Measurements from ENCODE around the gene EID2. TPM values are rescaled to one million over a fixed set of nuclear protein-coding genes. Genes with fewer than 3 reads are reported as not detected.

EID2 gene
- total RNA-seq, 1 experiment from 2014 or later = 25.2 TPM

DNA sequence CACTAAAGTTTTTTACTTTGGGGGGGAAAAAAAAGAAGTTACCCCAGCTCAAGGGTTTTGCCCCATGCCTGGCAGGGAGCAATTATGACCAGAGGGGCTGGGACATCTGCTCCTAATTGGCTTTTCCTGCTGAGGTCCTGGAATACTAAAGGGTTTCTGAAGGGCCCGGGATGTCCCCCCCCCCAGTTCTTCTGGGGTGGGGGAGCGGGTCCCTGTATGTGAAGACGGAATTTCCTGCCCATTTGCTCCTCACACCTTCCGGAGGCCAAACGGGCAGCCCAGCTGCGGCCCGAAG, 42.3 kb downstream of the EID2 start:
- intact Hi-C loops (cut with micrococcal nuclease; ENCODE audit: unreplicated experiment) = no loop called here
- Histone ChIP-seq H3K36me3 (ENCODE audit: insufficient read depth, low read length, poor library complexity, severe bottlenecking) (no peaks in the 10 kb centered on the region), H3K27ac (ENCODE audit: low read depth, low read length, poor library complexity, severe bottlenecking) (no peak overlapping the region), H3K4me3 (ENCODE audit: low read depth, low read length, poor library complexity, severe bottlenecking) (peak overlapping the region; percentile 26), H3K9me3 (ENCODE audit: low read depth, low read length, poor library complexity, severe bottlenecking) (no peaks in the 10 kb centered on the region), H3K4me1 (ENCODE audit: insufficient read depth, low read length, poor library complexity, severe bottlenecking) (peaks cover 13% of the 10 kb centered on the region), H3K27me3 (replicated peaks; ENCODE audit: insufficient read depth, low read depth, low read length, poor library complexity) (peaks cover 20% of the 10 kb centered on the region)
- TF ChIP-seq EZH2 (IDR thresholded peaks at IDR 0.05; ENCODE audit: borderline replicate concordance, low read depth, low read length, poor library complexity, severe bottlenecking) = no peak
- TF ChIP-seq CTCF (conservative IDR thresholded peaks at IDR 0.05; ENCODE audit: low read depth, low read length) = no peak
- no peak for DNase-seq (ENCODE audit: low spot score)
- ChIA-PET POLR2A (ENCODE audit: low non-redundant PET) (no interaction called here), CTCF (interaction anchor here (0.6 to 1.0 kb wide), 2 partner anchors 30 to 44 kb away, joined by 3 read pairs; no protein-coding TSS in a partner anchor)
- BruUV-seq (replicated peaks) = no TSS peak

GRCh38 chr19:39496063-39496462, 43.9 kb downstream of the EID2 start:
- Histone ChIP-seq H3K36me3 (ENCODE audit: insufficient read depth, low read length, poor library complexity, severe bottlenecking) (peaks cover 8% of the 10 kb centered on the region), H3K4me3 (ENCODE audit: low read depth, low read length, poor library complexity, severe bottlenecking) (no peak overlapping the region), H3K4me1 (ENCODE audit: insufficient read depth, low read length, poor library complexity, severe bottlenecking) (peaks cover 13% of the 10 kb centered on the region), H3K27ac (ENCODE audit: low read depth, low read length, poor library complexity, severe bottlenecking) (no peak overlapping the region), H3K27me3 (replicated peaks; ENCODE audit: insufficient read depth, low read depth, low read length, poor library complexity) (peaks cover 20% of the 10 kb centered on the region), H3K9me3 (ENCODE audit: low read depth, low read length, poor library complexity, severe bottlenecking) (no peaks in the 10 kb centered on the region)
- intact Hi-C loops (cut with micrococcal nuclease; ENCODE audit: unreplicated experiment) = no loop called here
- no peak for TF ChIP-seq EZH2 (IDR thresholded peaks at IDR 0.05; ENCODE audit: borderline replicate concordance, low read depth, low read length, poor library complexity, severe bottlenecking)
- TF ChIP-seq CTCF (conservative IDR thresholded peaks at IDR 0.05; ENCODE audit: low read depth, low read length) = no peak
- no peak for DNase-seq (ENCODE audit: low spot score)
- ChIA-PET POLR2A (ENCODE audit: low non-redundant PET) (no interaction called here), CTCF (interaction anchor here (0.6 kb wide), 1 partner anchor 56 kb away, joined by 3 read pairs; no protein-coding TSS in a partner anchor)
- no TSS peak for BruUV-seq (replicated peaks)

DNA sequence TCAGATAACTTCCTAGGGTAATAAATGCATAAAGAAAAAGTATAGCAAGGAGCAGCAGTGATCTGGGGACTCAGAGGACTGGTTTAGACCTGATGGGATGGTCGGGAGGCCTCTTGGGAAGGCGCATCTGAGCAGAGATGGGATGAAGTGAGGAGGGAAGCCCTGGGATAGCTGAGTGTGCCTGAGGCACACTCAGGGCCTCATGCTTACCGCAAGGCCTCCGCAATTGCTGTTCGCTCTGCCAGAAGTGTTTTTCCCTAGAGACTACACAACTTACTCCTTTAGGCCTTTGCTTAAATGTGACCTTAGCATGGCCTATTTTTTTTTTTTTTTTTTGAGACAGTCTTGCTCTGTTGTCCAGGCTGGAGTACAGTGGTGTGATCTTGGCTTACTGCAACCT, 45.3 kb downstream of the EID2 start:
- BruUV-seq (replicated peaks) = no TSS peak
- Histone ChIP-seq H3K27ac (ENCODE audit: low read depth, low read length, poor library complexity, severe bottlenecking) (no peak overlapping the region), H3K36me3 (ENCODE audit: insufficient read depth, low read length, poor library complexity, severe bottlenecking) (peaks cover 14% of the 10 kb centered on the region), H3K4me3 (ENCODE audit: low read depth, low read length, poor library complexity, severe bottlenecking) (no peak overlapping the region), H3K9me3 (ENCODE audit: low read depth, low read length, poor library complexity, severe bottlenecking) (no peaks in the 10 kb centered on the region), H3K27me3 (replicated peaks; ENCODE audit: insufficient read depth, low read depth, low read length, poor library complexity) (peaks cover 9% of the 10 kb centered on the region), H3K4me1 (ENCODE audit: insufficient read depth, low read length, poor library complexity, severe bottlenecking) (peaks cover 13% of the 10 kb centered on the region)
- ChIA-PET POLR2A (ENCODE audit: low non-redundant PET) (no interaction called here), CTCF (no interaction called here)
- intact Hi-C loops (cut with micrococcal nuclease; ENCODE audit: unreplicated experiment) = no loop called here
- TF ChIP-seq CTCF (conservative IDR thresholded peaks at IDR 0.05; ENCODE audit: low read depth, low read length) = no peak
- no peak for TF ChIP-seq EZH2 (IDR thresholded peaks at IDR 0.05; ENCODE audit: borderline replicate concordance, low read depth, low read length, poor library complexity, severe bottlenecking)
- no peak for DNase-seq (ENCODE audit: low spot score)

All from A673 (cell line).